DMS153 treated with DMSO at 0.1 percent for 48 hours (cell line): ENCODE data around the gene SPATA33.

Experiments
- DNase-seq: peaks from one replicate; lab custom pipeline; 2025; ENCODE audit not compliant: unreplicated experiment; lab: John Stamatoyannopoulos, UW

Gene SPATA33

DNA sequence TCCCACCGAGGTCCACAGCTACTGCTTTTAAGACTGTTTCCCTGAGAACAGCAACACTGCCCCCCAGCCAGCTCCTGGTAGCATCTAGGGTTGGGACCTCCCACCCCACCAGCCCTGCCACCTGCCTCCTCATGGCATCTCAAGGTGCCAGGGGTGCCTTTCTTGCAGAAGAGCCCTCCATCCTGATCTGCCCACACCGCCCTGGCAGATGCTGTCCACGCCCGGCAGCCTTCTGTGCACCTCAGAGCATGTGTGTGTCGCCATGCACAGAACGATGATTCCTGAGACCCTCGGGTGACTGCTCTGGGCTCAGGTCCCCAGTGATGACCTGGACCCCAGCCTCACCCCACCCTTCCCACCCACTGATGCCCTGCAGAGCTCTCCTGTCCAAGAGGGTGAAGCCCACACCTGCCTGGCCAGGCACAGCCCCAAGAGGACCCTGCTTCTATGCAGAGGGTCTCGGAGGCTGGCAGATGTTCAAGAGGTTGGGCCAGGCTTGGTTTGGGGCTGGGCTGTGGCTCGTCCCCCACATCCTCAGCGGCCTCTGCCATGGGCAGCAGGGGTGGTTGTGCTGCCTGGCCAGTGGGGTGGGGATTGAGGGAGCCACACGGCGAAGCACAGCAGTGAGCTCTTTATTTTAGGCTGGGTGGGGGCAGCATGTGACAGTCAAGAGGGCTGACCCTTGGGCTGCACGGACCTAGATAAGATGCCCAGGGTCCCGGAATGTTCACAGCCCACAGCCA lies 49.1 kb downstream of the SPATA33 start:
- no peak for DNase-seq

- no peak for DNase-seq
These were observed 50.1 kb downstream of the SPATA33 start for GRCh38 chr16:89707695-89708094.

DNA sequence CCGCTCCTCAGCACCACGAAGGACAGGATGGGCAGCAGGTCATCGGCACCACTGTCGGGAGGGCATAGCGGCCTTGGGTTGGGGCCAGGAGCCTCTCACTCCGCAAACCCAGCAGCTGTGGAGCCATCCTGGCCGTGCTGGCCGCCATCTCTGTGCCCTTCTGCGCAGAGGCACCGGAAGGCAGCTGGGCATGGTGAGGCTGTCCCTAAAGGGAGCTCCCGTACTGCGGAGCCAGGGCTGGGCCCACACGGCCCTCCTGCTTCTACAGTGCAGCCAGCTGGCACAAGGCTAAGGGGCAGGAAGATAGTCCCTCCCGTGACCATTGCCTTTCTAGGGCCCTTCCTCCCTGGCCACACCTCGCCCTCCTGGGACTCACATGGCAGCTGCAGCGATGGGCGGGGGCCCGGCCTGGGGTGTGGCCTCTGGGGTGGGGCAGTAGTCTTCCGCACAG lies 50.9 kb downstream of the SPATA33 start:
- no peak for DNase-seq

GRCh38 chr16:89709166-89709565 lies 51.5 kb downstream of the SPATA33 start:
- no peak for DNase-seq

DNA sequence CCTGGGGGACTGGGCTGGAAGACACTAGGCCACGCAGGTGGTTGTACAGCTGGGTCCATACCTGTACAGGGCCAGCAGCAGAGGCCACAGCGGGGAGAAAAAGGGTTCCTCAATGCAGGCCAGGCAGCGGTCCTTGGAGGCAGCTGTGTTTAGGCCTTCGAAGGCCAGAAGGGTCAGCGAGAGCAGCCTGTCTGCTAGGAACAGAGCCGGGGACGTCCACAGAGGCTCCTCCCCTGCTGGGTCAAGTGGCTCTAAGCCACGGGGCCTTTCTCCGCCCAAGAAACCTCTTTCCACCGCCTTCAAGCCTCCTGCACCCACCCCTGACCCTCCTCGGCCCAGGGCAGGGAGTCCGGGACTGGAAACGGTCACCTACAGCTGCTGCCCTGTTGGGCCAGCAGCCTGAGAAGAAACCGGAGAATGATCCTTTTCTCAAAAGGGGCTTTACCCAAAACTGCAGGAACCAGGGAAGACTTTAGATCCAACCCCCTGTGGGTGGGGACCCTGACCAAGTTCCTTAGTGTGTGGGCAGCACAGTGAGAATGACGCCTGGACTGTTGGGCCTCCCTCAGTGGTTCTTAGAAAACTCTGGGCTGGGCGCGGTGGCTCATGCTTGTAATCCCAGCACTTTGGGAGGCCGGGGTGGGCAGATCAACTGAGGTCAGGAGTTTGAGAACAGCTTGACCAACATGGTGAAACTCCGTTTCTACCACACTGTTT lies 52.2 kb downstream of the SPATA33 start:
- no peak for DNase-seq

GRCh38 chr16:89710709-89711564 lies 53.3 kb downstream of the SPATA33 start:
- DNase-seq, result no peak

- no peak for DNase-seq
These were observed 54.1 kb downstream of the SPATA33 start for GRCh38 chr16:89711601-89712273.

- DNase-seq, result no peak
These were observed 54.7 kb downstream of the SPATA33 start for GRCh38 chr16:89712274-89712781.

- no peak for DNase-seq
These were observed 58.9 kb downstream of the SPATA33 start for GRCh38 chr16:89716493-89716892.

DNA sequence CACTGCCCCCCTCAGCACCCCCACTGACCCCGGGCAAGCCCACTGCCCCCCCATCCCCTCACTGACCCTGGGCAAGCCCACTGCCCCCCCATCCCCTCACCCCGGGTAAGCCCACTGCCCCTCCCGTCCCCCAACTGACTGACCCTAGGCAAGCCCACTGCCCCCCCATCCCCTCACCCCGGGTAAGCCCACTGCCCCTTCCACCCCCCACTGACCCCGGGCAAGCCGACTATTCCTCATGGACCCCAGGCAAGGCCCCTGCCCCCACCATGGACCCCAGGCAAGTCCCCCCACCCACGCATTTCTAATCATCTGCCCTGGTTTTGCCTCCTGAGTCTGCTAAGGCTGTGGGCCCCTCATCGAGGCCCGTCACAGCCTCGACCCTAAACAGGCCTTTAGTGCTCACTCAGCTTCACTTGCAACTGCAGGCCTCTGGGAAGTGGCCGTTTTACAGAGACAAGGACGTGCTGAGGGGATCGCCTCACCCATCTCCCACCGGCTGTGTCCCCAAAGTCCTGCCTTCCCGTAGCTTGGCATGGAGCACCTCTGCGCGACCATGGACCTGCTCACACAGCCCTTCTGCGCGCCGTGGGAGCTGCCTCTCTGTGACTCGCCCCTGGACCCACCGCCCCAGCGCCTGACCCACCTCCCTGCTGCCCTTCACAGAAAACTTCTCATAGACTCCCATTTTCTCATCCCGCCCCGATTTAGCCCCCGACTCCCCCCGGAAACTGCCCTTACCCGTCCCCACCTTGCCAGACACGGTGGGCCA lies 59.5 kb downstream of the SPATA33 start:
- no peak for DNase-seq

- no peak for DNase-seq
These were observed 60.3 kb downstream of the SPATA33 start for GRCh38 chr16:89717688-89718505.
